Adipose tissue (tissue), 3 donors: ENCODE results near the gene SLC10A2. TPM values are rescaled to one million over a fixed set of nuclear protein-coding genes. Genes with fewer than 3 reads are reported as not detected.
"Not testable (repeated sequence)": the region's sequence is repeated elsewhere in the genome, so short reads cannot be mapped to it uniquely, and the experiment has no call there.

Source experiments
- H3K27ac ChIP-seq: one replicate; pipeline ENCODE4 v1.5.1; 2013; ENCODE audit warnings: low read depth, low read length
- WGBS, 3 donors: extraction: QIAGEN DNeasy Blood & Tissue Kit; methylation state at CpG; one replicate each; pipeline ENCODE4 v1.1.7; 2013; 5-methylcytosine and 5-hydroxymethylcytosine counted together
- polyA plus RNA-seq, 3 donors: library from polyadenylated mRNA; stranded (reverse); fragments of 200-250 nt; gene quantifications; one replicate each; pipeline ENCODE4 v1.2.3, GENCODE V29; 2013
- donor health status: healthy with polysubstance abuse.
- donor health status: Bipolar disorder and iron deficiency.
- donor health status: healthy.

Gene SLC10A2
- not detected for polyA plus RNA-seq

- WGBS, 3 donors: 57 to 74% (median 67%) methylated on average over 9 of the region's 9 CpGs
- H3K27ac ChIP-seq: no peak within 1 kb of the TSS
Observed at GRCh38 chr13:103066079-103066780, at the start of gene SLC10A2. SLC10A2 (minus strand) TSS chr13:103066417; CDS start chr13:103066249, 168 bp downstream.

GRCh38 chr13:103107580-103107979 lies 41.4 kb upstream of the SLC10A2 start:
- 55 to 59% (median 58%) methylated on average over 3 of the region's 3 CpGs for WGBS, 3 donors

GRCh38 chr13:103104340-103104739 lies 38.1 kb upstream of the SLC10A2 start:
- WGBS, 3 donors: 79 to 86% (median 79%) methylated on average over 5 of the region's 5 CpGs
- H3K27ac ChIP-seq: no peak overlapping the region

More at GRCh38 chr13:103107580-103107979, 41.4 kb upstream of the SLC10A2 start:
- H3K27ac ChIP-seq: no peak overlapping the region

GRCh38 chr13:103103456-103103855 lies 37.2 kb upstream of the SLC10A2 start:
- not testable (repeated sequence) for H3K27ac ChIP-seq
- WGBS, 3 donors: 93 to 94% (median 93%) methylated on average over 6 of the region's 6 CpGs

GRCh38 chr13:103102482-103102881 lies 36.3 kb upstream of the SLC10A2 start:
- 65 to 82% (median 69%) methylated on average over 1 of the region's 1 CpG for WGBS, 3 donors
- H3K27ac ChIP-seq: no peak overlapping the region

- no peak overlapping the region for H3K27ac ChIP-seq
- WGBS, 3 donors: 62 to 70% (median 64%) methylated on average over 7 of the region's 7 CpGs
Observed at GRCh38 chr13:103101901-103102300, 35.7 kb upstream of the SLC10A2 start.

- H3K27ac ChIP-seq: no peak overlapping the region
- WGBS, 3 donors: 28 to 43% (median 35%) methylated on average over 2 of the region's 2 CpGs
Observed at GRCh38 chr13:103101500-103101899, 35.3 kb upstream of the SLC10A2 start.

GRCh38 chr13:103100830-103101229 lies 34.6 kb upstream of the SLC10A2 start:
- no peak overlapping the region for H3K27ac ChIP-seq

GRCh38 chr13:103099722-103100293 lies 33.6 kb upstream of the SLC10A2 start:
- H3K27ac ChIP-seq: no peak overlapping the region
- WGBS, 3 donors: 68 to 76% (median 71%) methylated on average over 5 of the region's 5 CpGs

GRCh38 chr13:103098535-103098934 lies 32.3 kb upstream of the SLC10A2 start:
- WGBS, 3 donors: 50 to 52% (median 51%) methylated on average over 3 of the region's 3 CpGs
- no peak overlapping the region for H3K27ac ChIP-seq

- no peak overlapping the region for H3K27ac ChIP-seq
- WGBS, 3 donors: 72 to 89% (median 87%) methylated on average over 7 of the region's 7 CpGs
Observed at GRCh38 chr13:103097366-103097928, 31.2 kb upstream of the SLC10A2 start.

- H3K27ac ChIP-seq: not testable (repeated sequence)
- WGBS, 3 donors: 86 to 95% (median 88%) methylated on average over 1 of the region's 1 CpG
Observed at GRCh38 chr13:103093649-103094048, 27.4 kb upstream of the SLC10A2 start.

- 55 to 76% (median 71%) methylated on average over 3 of the region's 3 CpGs for WGBS, 3 donors
- H3K27ac ChIP-seq: no peak overlapping the region
Observed at GRCh38 chr13:103087275-103087674, 21.1 kb upstream of the SLC10A2 start.

- H3K27ac ChIP-seq: no peak overlapping the region
- 45 to 53% (median 46%) methylated on average over 2 of the region's 2 CpGs for WGBS, 3 donors
Observed at GRCh38 chr13:103081435-103081834, 15.2 kb upstream of the SLC10A2 start.

- 55 to 74% (median 59%) methylated on average over 5 of the region's 5 CpGs for WGBS, 3 donors
- no peak overlapping the region for H3K27ac ChIP-seq
Observed at GRCh38 chr13:103078158-103078557, 11.9 kb upstream of the SLC10A2 start.

- WGBS, 3 donors: 82 to 98% (median 92%) methylated on average over 1 of the region's 1 CpG
- H3K27ac ChIP-seq: no peak overlapping the region
Observed at GRCh38 chr13:103068836-103069235, 2.6 kb upstream of the SLC10A2 start.

GRCh38 chr13:103067751-103068555 lies 1.7 kb upstream of the SLC10A2 start:
- no peak overlapping the region for H3K27ac ChIP-seq
- WGBS, 3 donors: 64 to 77% (median 75%) methylated on average over 7 of the region's 7 CpGs

- H3K27ac ChIP-seq: no peak overlapping the region
- 51 to 67% (median 67%) methylated on average over 3 of the region's 3 CpGs for WGBS, 3 donors
Observed at GRCh38 chr13:103066781-103067345, 646 bp upstream of the SLC10A2 start.

- no peak overlapping the region for H3K27ac ChIP-seq
- WGBS, 3 donors: 92 to 98% (median 94%) methylated on average over 4 of the region's 4 CpGs
Observed at GRCh38 chr13:103063376-103063775, 2.8 kb downstream of the SLC10A2 start.
